HG03135 (cell line): ENCODE data around the gene WNK4.

ENCODE experiments used
- ATAC-seq: cut with Tn5 transposase; IDR thresholded peaks from one replicate; pipeline ENCODE4 v1.9.1; 2021; ENCODE audit warnings: mild to moderate bottlenecking, moderate library complexity; ENCODE audit not compliant: unreplicated experiment

The WNK4 gene

DNA sequence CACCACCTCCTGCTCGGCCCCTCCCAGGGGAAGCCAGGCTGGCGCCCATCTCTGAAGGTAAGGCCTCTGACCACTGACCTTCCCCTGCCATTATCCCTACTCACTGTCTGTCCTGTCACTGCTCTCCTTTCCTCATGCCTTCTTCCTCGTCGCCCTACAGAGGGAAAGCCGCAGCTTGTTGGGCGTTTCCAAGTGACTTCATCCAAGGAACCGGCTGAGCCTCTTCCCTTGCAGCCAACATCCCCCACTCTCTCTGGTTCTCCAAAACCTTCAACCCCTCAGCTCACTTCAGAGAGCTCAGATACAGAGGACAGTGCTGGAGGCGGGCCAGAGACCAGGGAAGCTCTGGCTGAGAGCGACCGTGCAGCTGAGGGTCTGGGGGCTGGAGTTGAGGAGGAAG is 15.1 kb downstream of the WNK4 start:
- ATAC-seq = no peak

DNA sequence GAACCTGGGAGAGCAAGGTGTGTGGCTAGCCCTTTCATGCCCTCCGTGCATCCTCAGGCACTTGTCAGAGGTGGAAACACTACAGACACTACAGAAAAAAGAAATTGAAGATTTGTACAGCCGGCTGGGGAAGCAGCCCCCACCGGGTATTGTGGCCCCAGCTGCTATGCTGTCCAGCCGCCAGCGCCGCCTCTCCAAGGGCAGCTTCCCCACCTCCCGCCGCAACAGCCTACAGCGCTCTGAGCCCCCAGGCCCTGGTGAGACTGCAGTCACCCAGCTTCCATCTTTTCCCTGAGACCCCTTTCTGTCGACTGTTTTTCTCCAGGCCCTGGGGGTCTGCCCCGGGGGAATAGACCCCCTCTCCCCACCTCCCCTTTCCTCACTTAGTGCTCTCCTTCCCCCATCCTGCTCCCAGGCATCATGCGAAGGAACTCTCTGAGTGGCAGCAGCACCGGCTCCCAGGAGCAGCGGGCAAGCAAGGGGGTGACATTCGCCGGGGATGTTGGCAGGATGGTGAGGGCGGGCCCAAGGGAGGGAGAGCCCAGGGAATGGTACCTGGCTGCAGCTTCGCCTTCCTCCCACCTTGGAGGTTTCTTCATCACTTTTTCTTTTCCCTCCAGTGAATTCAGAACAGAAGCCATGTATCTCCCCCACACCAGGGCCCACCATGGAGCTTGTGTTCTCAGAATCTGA is 15.8 kb downstream of the WNK4 start:
- no peak for ATAC-seq

DNA sequence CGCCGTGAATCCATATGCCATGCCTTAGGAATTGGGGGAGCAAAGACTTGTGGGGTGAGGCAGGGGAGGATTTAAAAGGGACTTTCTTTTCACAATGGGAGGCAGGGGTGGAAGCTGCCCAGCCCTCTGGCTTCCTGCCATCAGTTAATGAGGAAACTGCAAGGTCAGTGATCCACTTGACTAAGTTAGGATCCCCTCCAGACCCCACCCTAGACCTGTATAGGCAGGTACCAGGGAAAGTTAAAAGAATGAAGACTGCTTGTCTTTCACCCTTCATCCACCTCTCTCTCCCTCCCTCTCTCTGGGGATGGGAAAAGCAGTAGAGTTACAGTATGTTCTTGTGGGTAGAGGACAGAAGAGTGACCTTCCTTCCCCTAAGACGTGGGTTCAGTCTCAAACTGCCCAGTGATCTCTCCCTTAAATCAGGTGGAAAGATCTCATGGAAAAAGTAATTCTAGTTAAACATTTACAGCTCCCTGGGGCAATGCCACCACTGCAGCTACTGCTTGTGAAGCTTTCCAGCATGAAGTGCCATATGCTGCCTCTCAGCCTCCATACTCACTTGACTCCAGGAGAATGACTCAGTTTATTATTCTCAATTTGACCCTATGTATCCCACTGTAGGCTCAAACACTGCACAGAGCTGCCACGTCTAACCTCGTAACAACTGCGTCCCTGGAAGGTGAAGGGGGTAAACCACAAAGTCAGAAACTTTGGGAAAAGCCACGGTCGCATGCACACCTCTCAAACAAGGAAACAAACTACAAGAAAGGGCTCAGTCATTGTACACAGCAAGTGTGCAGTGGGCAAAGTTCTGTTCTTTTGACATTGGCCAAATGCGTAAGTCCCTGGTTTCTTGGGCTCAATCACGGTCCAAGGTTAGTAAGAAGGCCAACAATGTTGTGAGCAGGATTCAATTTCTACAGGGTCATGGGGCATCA is 16.9 kb downstream of the WNK4 start:
- no peak for ATAC-seq

DNA sequence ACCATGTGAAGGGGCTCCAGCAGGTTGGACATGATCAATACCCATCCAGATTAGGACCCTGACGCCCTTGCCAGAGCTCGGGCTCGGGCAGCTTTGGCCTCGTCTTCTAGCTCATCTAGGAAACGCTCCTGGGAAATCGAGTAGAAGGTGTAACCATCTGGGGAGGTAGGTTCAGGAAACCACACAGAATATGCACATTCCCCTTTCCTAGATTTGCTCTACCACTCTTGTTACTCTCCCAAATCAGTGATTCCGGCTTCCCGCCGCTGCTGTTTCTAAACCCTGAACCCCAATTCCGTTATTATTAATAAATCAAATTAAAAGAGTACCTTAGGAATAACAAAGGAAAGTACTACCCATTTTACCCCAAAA is 17.6 kb downstream of the WNK4 start:
- ATAC-seq = no peak

DNA sequence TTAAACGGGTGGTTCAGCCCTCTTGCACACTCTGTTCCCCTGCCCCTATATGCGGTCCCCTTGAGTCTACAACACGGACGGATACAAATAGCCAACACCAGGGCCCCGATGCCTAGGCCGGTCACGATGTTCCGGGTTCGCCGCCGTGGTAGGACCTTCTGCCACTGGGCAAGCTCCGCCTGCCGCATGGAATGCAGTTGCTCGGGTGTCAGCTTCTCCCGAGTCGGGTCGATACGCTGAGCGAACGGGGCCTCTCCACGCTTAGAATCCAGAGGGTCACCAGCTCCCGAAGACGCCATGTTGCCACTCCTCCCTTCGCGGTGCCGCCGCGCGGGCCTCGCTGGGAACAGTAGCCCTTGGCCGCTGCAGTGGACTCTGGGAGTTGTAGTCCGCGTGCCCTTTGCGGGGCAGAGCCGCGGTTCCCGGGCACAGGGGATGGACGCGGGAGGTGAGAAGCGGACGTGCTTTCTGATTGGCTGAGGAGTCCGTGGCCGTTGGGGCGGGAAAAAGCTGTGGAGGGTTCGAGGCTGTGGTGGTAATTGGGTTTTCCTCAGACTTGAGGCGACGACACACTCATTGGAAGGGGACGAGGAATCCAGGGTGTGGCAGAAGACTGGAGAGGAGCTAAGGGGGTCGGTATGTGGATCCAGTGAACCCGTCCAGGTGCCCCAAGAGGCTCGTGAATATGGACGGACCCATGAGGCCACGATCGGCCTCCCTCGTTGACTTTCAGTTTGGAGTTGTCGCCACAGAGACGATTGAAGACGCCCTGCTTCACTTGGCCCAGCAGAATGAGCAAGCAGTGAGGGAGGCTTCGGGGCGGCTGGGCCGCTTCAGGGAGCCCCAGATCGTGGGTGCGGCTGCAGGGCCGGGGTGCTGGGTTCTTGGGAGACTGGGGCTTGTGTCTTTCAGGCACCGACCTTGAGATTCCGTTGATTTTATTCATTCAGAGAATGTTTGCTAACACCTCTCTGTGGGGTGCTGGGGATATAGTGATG is 18.3 kb downstream of the WNK4 start, which contains the start of the genes CNTD1 and COA3:
Gene CNTD1, plus strand, starts transcription at position 479 of the 998 bp plus-strand sequence. Its CDS starts 207 bp downstream, at position 686.
Gene COA3, minus strand, starts transcription at position 322 of the 998 bp plus-strand sequence. Its CDS starts 23 bp downstream, at position 299.
- peak; percentile 90 for ATAC-seq

DNA sequence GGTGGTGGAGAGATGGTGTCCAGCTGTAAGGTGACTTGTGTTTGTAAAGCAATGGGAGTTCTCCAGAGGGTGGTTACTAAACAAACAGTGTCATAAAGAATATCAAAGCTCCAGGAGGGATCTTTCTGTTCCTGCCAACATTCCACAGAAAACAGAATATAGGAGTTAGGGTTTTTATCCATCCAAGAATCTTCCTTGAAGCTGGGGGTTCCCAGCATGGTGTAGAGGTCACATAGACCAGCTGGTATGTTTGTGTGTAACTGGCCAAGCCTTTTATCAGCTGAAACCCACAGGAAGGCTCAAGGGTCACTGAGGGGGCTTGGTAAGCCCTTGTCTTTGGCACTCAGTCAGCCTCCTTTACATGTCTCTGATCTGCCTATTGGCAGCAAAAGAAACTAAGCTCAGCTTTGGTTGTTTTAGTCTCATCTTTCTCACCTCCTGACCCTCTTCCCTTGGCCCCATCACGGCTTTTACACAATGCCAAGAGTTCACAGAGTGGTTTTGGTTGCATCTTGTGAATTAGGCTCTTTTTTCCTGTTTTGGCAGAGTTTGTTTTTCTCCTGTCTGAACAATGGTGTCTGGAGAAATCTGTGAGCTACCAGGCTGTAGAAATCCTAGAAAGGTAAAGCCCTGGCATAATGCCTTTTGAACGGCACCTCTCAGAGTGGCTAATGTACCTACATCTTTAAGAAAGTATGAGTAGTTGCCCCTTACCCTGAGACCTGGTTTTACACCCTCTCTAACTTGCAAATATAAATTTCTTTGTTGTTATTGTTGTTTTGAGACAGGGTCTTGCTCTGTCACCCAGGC is 22.9 kb downstream of the WNK4 start:
- no peak for ATAC-seq

DNA sequence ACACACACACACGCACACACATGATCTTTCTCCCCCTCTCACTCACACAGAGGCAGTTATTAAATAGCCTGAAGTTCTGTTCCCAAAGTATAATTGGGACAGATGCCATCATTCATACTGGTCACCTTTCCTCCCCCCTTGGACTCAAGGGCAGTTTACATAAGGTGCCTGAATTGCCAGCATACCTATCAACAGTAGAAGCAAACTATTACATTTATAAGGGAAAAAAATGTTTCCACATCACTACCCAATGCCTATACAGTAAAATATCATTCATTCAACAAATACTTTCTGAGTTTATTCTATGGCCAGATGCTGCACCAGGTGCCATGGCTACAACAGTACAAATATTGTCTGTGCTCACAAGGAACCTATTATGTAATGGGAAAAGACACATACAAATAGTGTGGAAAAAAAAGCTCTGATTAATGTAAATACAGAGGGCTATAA is 24.5 kb downstream of the WNK4 start:
- ATAC-seq = no peak

DNA sequence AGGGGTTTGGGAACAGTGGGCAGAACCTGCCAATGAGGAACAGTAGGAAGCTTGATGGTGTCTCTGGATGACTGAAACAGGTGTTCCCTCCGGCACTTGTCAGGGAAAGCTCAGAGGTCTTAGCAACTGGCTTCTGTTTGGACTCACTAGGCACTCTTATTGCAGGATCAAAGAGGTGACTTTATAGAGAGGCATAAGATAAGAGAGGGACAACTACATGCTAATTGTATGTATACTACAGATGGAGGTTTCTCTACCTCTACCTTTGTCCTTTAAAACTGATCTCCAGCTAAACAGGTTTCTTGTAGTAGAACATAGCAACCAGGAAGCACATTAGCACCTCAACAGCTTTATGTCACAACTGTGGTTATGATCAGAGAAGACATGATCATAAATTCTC is 25.8 kb downstream of the WNK4 start:
- ATAC-seq = no peak

DNA sequence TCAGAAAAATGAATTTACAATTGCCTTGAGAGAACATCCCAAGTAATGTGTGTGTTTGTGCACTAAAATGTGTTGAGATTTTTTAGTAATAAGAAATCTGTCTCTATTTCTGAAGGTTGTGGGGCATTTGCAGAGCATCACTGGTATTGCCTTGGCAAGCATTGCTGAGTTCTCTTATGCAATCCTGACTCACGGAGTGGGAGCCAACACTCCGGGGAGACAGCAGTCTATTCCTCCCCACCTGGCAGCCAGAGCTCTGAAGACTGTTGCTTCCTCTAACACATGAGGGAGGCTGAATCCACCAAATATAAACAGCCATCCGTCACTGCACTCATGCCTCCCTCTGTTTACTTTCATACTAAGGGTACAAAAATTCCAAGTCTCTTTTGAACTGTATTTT is 28.8 kb downstream of the WNK4 start:
- ATAC-seq = no peak

DNA sequence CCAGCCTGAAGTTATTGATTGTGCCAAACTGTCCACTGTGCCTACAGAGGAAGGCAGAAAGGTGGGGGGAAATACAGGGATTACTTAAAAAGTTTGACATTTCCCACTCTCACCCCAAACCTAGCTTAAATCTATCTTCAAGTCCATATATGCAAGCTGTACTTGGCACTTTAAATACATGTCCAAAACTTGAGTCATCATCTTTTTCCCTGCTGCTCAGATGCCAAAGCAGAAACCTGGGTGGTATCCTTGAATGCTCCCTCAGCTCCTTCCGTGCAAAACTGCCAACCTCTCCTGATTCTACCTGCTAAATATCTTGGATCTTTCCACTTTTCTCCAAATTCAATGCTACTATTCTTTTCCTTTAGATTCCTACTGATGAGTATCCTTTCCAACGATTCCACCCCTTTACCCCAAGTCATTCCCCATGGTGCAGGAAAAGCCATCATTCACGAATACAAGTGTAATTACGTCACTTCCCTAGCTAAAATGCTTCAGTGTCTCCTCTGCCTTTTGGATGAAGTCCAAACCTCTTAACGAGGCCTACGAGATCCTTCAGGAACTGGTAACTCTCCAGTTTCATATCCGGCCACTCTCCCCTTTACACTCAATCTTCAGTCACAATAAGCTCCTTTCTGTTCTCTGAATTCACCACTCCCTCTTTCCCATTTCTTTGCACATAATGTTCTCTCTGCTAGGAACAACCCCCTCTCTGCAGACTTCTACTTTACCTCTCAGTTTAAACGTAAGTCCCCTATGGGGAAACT is 34.4 kb downstream of the WNK4 start:
- no peak for ATAC-seq

DNA sequence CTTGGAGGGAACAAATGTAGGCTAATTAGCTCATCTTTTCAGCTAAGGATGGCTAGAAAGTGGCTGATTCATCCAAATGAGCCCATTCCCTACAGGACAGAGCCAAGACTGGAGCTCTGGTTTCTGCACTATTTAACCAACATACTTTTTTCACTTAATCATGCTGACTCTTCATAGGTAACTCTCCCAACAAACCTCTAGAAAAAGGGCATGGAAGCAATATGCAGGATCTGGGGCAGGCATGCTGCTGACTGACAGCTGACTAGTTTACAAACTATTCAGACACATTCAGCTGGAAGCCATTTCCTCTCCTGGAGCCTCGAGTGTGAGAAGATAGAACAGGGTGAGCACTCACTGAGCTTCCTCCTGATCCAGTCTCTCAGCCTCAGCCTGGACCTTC is 37.5 kb downstream of the WNK4 start:
- ATAC-seq = no peak

DNA sequence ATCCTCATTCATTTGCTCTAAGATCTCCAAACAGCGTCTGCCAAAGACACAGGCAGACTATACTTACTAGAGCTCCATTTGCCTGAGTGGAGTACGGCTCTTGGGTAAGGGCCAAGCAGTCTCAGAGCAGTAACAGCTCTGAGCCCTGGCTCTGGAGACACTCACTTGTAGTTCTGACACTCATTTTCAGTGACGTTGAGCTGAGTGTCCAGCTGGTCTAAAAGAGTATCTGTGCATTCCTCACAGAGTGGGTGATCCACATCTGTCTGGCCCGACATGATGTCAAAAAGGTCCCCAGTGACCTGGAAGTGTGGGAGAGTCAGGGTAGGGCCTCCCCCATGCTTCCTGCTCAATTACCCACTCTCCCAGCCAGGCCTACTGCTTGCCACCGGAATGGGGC is 38.0 kb downstream of the WNK4 start:
- ATAC-seq = no peak

DNA sequence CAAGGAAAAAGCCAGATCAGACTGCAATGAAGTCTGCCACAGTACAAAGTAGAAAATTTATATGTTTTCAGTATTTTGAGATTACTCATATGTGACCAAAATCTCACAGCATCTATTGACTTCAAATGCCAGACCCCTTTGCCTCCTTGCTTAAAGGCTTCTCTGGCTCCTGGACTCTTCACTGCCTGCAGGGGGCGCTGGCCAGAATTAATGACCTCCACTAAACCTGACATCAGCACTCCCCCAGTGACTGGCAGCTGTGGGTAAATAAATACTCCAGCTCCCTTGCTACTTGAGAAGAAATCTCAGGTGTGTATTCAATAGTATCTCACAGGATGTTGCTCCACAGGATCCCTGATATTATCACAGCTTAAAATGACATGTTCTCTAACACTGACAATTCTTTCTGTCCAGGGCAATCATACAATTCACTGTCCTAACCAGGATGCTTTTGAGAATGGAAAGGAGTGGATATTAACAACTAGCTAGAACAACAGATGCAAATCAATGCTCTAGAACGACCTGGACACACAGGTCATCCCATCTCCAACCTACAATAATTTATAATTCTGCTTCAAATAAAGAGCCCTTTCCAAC is 39.6 kb downstream of the WNK4 start:
- no peak for ATAC-seq

DNA sequence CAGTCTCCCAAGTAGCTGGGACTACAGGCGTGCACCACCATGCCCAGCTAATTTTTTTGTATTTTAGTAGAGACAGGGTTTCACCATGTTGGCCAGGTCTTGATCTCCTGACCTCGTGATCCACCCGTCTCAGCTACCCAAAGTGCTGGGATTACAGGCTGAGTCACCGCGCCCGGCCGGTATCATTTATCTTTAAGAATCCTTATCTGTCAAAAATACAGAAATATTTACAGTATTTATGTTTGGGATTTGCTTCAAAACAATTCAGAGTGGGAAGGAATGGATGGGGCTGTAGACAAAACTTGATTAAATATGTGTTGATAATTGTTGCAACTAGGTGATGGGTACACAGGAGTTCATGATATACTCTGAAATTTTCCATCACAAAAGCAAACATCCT is 40.8 kb downstream of the WNK4 start:
- no peak for ATAC-seq

DNA sequence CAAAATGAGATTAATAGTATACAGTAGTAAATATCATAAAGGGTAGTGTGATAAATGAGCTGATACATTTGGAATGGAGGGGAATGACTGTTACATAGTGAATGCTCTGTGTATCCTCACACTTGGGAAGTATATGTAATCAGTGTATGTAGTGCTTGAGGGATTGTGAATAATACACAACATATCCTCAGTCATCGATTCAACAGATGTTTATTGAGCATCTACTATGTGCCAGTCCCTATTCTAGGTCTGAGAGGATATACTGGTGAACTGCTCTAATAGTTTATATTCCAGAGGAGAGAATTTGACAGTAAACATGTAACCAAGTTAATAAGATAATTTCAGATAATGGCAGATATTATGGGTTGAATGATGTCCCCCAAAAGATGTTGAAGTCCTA is 47.1 kb downstream of the WNK4 start:
- no peak for ATAC-seq

DNA sequence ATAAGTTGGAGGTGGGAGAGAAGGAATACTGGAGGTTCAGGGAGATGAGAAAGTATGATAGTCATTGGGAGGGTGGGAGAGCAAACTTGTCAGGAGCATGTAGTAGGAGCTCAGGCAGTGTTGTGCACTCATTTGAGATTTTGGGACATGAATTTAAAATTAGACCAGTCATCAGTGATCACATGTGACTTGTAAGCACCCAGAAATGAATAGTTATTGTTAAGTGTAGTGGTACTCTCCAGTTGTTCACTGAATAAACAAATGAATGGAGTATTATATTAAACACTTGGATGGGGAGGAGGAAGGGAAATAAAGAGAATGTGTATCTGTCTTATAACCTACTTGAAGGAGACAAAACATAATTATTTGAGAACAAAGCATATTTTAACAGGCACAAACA is 50.6 kb downstream of the WNK4 start:
- ATAC-seq = no peak

DNA sequence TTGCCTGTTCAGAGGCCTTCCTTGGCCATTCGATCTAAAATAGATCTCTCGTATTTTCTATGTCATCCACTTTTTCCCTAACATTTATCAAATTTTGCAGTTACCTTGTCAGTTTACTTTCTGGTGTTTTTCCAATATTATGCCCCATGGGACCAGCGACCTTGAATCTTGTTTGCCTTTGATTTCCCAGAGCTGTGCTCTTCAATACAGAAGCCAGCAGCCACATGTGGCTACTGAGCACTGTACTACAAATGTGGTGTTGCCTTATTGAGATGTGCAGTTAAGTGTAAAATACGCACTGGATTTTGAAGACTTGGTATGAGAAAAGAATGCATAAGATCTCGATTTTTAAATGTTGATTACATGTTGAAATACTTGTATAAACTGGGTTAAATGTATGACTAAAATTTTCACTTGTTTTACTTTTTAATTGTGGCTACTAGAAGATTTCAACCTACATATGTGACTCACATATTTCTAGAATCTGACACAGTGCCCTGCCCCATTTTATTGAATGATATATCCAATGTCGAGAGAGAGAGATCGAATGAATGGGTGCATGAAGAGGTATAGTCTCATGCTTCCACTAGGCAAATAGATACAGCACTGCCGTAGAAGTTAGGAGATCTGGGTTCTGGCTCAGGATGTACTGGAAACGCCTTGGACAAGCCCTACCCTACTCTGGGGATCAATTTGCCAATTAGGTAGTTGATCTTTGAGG is 52.0 kb downstream of the WNK4 start:
- peak; percentile 10 for ATAC-seq
